GM19455 (cell line): ENCODE data around the gene PAX7.
"Not testable (repeated sequence)": the region's sequence is repeated elsewhere in the genome, so short reads cannot be mapped to it uniquely, and the experiment has no call there.

ENCODE experiments used
- ATAC-seq: cut with Tn5 transposase; IDR thresholded peaks from one replicate; pipeline ENCODE4 v1.9.1; 2021; ENCODE audit not compliant: unreplicated experiment

Gene PAX7

GRCh38 chr1:18749569-18749968 lies 118.9 kb downstream of the PAX7 start:
- ATAC-seq = no peak

GRCh38 chr1:18750600-18750999 lies 120.0 kb downstream of the PAX7 start:
- ATAC-seq = no peak

DNA sequence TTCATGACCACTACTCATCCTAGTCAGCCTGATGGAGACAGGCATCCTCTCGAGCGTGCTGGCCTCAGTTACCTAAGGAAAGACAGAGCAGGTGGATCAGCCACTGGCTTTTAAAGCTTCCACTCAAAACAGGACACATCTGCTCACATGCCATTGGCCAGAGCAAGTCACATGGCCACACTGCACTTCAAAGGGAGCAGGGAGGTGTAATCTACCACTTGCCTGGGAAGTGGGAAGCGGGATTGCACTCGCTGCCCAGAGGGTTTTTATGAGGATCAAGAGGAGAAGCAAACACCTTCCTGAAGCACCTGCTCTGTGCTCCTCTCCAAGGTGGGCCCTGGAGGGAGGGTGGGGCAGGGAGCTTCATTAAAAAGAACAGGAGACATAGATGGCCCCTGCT lies 120.8 kb downstream of the PAX7 start:
- no peak for ATAC-seq

GRCh38 chr1:18752409-18752808 lies 121.8 kb downstream of the PAX7 start:
- no peak for ATAC-seq

- no peak for ATAC-seq
Measured at GRCh38 chr1:18760156-18760555, 129.5 kb downstream of the PAX7 start.

GRCh38 chr1:18761948-18762840 lies 131.5 kb downstream of the PAX7 start:
- ATAC-seq = no peak

DNA sequence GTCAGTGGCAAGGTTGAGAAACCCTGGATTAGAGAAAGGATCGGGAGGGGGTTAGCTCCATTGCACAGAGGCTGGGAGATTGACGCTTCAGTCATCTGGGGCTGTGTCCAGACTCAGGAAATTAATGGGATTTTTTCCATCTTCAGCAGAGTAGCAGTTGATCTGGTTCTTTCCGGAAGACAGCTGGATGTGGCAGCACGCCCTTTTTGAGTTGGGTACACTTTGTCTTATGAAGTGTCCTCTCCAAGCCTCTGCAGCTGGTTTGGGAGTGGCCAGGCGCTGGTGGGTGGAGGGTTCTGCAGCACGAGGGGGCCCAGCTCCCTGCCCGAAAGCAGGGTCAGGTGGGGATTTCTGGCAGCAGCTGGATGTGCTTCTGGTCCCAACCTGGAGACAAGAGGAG lies 133.7 kb downstream of the PAX7 start:
- no peak for ATAC-seq

DNA sequence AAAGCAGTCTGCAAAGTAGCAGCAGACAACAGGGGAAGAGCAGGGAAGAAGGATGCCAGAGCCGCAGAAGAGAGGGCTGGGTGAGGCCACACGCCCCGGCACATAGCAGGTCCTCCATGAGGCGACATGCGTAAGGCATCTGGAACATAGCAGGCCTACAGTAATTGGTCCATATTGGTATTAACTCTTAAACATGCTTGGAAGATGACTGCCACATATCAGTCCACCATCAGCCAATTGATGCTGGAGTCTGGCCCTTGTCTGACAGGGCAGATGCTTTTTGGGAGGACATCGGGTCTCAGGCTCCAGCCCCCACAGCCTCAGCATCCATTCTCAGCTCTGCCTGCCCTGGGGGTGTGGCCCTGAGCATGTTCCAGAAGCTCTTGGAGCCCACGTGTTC lies 135.1 kb downstream of the PAX7 start:
- no peak for ATAC-seq

GRCh38 chr1:18766328-18766727 lies 135.7 kb downstream of the PAX7 start:
- ATAC-seq = no peak

GRCh38 chr1:18767576-18767975 lies 136.9 kb downstream of the PAX7 start:
- ATAC-seq = not testable (repeated sequence)

DNA sequence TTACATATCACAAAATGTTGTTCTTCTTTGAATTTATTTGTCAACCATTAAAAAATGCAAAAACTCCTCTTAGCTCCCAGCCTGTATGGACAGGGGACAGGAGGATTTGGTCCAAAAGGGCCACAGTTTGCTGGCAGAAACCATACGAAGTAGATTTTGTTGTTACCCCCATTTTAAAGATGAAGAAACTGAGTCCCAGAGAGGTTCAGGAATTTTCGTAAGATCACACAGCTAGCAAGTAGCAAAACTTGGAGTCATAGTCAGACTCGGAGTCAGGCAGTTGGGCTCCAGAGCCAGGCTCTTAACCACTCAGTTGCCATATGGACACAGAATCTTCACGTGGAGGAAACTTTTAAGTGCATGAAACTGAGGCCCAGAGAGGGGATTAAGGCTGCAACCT lies 137.4 kb downstream of the PAX7 start:
- no peak for ATAC-seq

GRCh38 chr1:18769140-18769539 lies 138.5 kb downstream of the PAX7 start:
- ATAC-seq = no peak

GRCh38 chr1:18770799-18771198 lies 140.2 kb downstream of the PAX7 start:
- ATAC-seq = no peak

GRCh38 chr1:18773753-18774152 lies 143.1 kb downstream of the PAX7 start:
- no peak for ATAC-seq

- no peak for ATAC-seq
Measured at GRCh38 chr1:18775341-18775740, 144.7 kb downstream of the PAX7 start.

- no peak for ATAC-seq
Measured at GRCh38 chr1:18776777-18777176, 146.1 kb downstream of the PAX7 start.

- no peak for ATAC-seq
Measured at GRCh38 chr1:18778437-18778836, 147.8 kb downstream of the PAX7 start.

DNA sequence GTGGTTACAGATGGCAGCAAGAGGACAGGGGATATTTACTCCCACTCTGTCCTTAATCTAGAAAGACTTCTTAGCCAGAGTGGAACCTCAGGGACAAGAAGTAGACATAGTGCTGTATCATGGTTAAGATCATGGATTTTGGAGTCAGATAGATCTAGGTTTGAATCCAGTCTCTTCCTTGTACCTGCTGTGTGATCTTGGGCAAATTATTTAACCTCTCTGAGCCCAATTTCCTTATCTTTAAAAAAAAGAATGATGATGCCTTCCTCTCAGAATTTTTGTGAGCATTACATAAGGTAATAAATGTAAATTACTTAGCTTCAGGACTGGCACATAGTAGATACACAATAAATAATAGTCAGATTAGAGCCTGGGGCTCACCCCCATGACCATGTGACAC lies 150.4 kb downstream of the PAX7 start:
- no peak for ATAC-seq

DNA sequence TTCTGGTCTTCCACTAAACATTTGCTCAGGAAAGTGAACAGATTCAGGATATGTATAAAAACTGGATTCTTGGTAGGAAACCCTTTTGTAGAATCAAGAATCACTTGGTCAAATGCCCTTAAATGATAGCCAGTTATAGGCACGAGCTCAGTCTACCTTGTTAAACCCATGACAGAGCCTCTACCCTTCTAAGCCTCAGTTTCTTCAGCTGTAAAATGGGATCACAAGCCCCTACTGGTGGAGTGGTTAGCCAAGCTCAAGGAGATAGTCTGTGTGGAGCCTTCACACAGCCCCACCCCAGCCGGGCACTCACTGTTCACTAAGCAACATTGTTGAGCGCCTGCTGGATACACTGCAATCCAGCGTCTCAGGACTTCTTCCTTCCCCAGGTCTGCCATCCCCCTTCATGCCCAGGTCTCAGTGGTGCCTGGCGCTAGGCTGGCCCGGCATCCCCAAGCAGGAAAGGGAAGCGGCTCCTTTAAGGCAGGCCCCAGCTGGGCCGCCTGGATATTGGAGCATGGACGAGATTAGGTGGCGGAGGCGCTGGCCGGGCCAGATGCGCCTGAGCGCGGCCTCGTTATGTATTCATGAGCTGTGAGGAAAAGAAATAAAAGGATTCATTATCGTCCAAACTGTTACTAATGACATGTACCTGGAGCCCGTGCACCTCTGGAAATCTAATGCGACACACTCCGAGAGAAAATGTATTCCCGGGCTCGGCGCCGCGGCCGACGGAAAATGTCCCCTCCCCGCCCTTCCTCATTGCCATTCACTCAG lies 153.2 kb downstream of the PAX7 start:
- no peak for ATAC-seq

GRCh38 chr1:18784482-18784831 lies 153.8 kb downstream of the PAX7 start:
- no peak for ATAC-seq

DNA sequence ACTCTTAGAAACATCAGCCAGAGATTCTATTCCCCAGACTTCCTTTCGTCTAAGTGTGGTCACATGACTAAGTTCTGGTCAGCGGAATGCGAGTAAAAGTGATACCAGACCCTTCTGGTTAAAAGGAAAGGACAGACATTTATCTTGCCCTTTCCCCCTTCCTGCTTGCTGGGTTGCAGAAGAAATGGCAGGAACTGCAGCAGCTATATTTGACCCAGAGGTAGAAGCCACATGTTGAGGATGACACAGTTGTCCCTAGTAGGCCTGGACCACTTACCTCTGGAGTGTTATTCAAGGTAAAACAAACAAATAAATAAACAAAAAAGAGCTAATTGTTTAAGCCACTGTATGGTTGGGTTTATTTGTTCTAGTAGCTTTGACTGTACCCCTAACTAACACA lies 155.5 kb downstream of the PAX7 start:
- ATAC-seq = no peak

- no peak for ATAC-seq
Measured at GRCh38 chr1:18787825-18788385, 157.3 kb downstream of the PAX7 start.
